HG02943 (cell line): Measurements from ENCODE around the gene SCG3.

Source experiments
- ATAC-seq: cut with Tn5 transposase; IDR thresholded peaks from one replicate; pipeline ENCODE4 v1.9.1; 2021; ENCODE audit warnings: mild to moderate bottlenecking, low read depth, moderate library complexity; ENCODE audit not compliant: unreplicated experiment

SCG3 gene

GRCh38 chr15:51754267-51754666 lies 73.0 kb downstream of the SCG3 start:
- ATAC-seq: no peak

GRCh38 chr15:51755790-51756189 lies 74.5 kb downstream of the SCG3 start:
- ATAC-seq: no peak

GRCh38 chr15:51756482-51756881 lies 75.2 kb downstream of the SCG3 start:
- ATAC-seq: no peak

- no peak for ATAC-seq
Measured at GRCh38 chr15:51757450-51757849, 76.1 kb downstream of the SCG3 start.

- no peak for ATAC-seq
Measured at GRCh38 chr15:51758645-51759044, 77.3 kb downstream of the SCG3 start.

- no peak for ATAC-seq
Measured at GRCh38 chr15:51759557-51760070, 78.3 kb downstream of the SCG3 start.

- no peak for ATAC-seq
Measured at GRCh38 chr15:51760805-51761204, 79.5 kb downstream of the SCG3 start.

- no peak for ATAC-seq
Measured at GRCh38 chr15:51765751-51766150, 84.4 kb downstream of the SCG3 start.

- no peak for ATAC-seq
Measured at GRCh38 chr15:51766341-51766740, 85.0 kb downstream of the SCG3 start.

GRCh38 chr15:51768018-51768417 lies 86.7 kb downstream of the SCG3 start:
- no peak for ATAC-seq
